CD4-positive, alpha-beta T cell treated with Interleukin-17A for 4 hours (primary cell): Measurements from ENCODE around the gene INHBB.

Experiments
- DNase-seq: peaks from one replicate; pipeline ENCODE4 v3.0.0-alpha.2; 2020; ENCODE audit warnings: mixed read lengths

Gene INHBB

GRCh38 chr2:120398996-120399888 is 53.3 kb downstream of the INHBB start:
- no peak for DNase-seq

- DNase-seq: no peak
These were observed 53.9 kb downstream of the INHBB start for GRCh38 chr2:120399889-120400240.

- DNase-seq: no peak
These were observed 54.6 kb downstream of the INHBB start for GRCh38 chr2:120400551-120400950.
